GM23338 (cell line): ENCODE results near the gene RYR3.

Experiments used
- CREB1 ChIP-seq: fragments of 250-450 bp; sonication (Bioruptor Pico); IDR thresholded peaks from 2 replicates; pipeline ENCODE4 v1.5.0; 2020; ENCODE audit warnings: low read depth, mild to moderate bottlenecking, moderate library complexity
- CTCF ChIP-seq, 2 experiments: fragments of 200-600 bp in 1 of 2; sonication (generic) in 1 of 2; conservative IDR thresholded peaks; 2 replicates each; pipeline versions ENCODE4 v1.5.1 to v1.6.1; 2016 to 2017; ENCODE audit warnings: antibody characterized with exemption in 2 of 2, low read depth in 2 of 2, mild to moderate bottlenecking in 2 of 2, moderate library complexity in 1 of 2
- ETS1 ChIP-seq: IDR thresholded peaks from 2 replicates; pipeline ENCODE4 v1.6.1; 2016; ENCODE audit warnings: antibody characterized with exemption
- EZH2 ChIP-seq: fragments of 200-600 bp; sonication (generic); IDR thresholded peaks from one replicate; pipeline ENCODE4 v1.8.0; 2017; ENCODE audit warnings: antibody characterized with exemption, mild to moderate bottlenecking, low read depth; ENCODE audit not compliant: unreplicated experiment
- EZH2phosphoT487 ChIP-seq: fragments of 200-600 bp; sonication (generic); IDR thresholded peaks from one replicate; pipeline ENCODE4 v1.8.1; 2018; ENCODE audit warnings: antibody characterized with exemption; ENCODE audit not compliant: unreplicated experiment
- JUNB ChIP-seq: IDR thresholded peaks from one replicate; pipeline ENCODE4 v1.6.1; 2016; ENCODE audit warnings: antibody characterized with exemption; ENCODE audit not compliant: unreplicated experiment
- NANOG ChIP-seq: IDR thresholded peaks from 2 replicates; pipeline ENCODE4 v1.6.1; 2016; ENCODE audit warnings: antibody characterized with exemption, borderline replicate concordance
- POLR2AphosphoS5 ChIP-seq: IDR thresholded peaks from 2 replicates; pipeline ENCODE4 v1.6.1; 2016; ENCODE audit warnings: antibody characterized with exemption, low read depth
- REST ChIP-seq: IDR thresholded peaks from one replicate; pipeline ENCODE4 v1.6.1; 2018; ENCODE audit warnings: antibody characterized with exemption; ENCODE audit not compliant: unreplicated experiment
- STAT1 ChIP-seq: IDR thresholded peaks from one replicate; pipeline ENCODE4 v1.6.1; 2016; ENCODE audit warnings: antibody characterized with exemption; ENCODE audit not compliant: unreplicated experiment
- ZNF114 ChIP-seq: fragments of 250-450 bp; sonication (Bioruptor Pico); IDR thresholded peaks from 2 replicates; pipeline ENCODE4 v1.5.0; 2020; ENCODE audit warnings: mild to moderate bottlenecking, moderate library complexity
- ZNF331 ChIP-seq: fragments of 250-450 bp; sonication (Bioruptor Pico); IDR thresholded peaks from 2 replicates; pipeline ENCODE4 v1.5.0; 2020; ENCODE audit warnings: low read depth, mild to moderate bottlenecking, moderate library complexity

GRCh38 chr15:33343275-33343674 is 32.5 kb downstream of the RYR3 start:
- TF ChIP-seq ETS1, result no peak
- TF ChIP-seq CTCF (conservative IDR thresholded peaks at IDR 0.05; ENCODE audit: low read depth in 2 of 2), result no peak
- TF ChIP-seq JUNB, result no peak
- no peak for TF ChIP-seq EZH2
- no peak for TF ChIP-seq REST
- no peak for TF ChIP-seq ZNF331 (CRISPR knock-in tag)
- TF ChIP-seq EZH2phosphoT487, result no peak
- TF ChIP-seq NANOG, result no peak
- TF ChIP-seq CREB1 (CRISPR knock-in tag), result no peak
- TF ChIP-seq POLR2AphosphoS5, result no peak
- no peak for TF ChIP-seq STAT1
- TF ChIP-seq ZNF114 (CRISPR knock-in tag), result no peak
